Smooth muscle cell (in vitro differentiated cells): Measurements from ENCODE around the gene SLC6A6. TPM values are rescaled to one million over a fixed set of nuclear protein-coding genes. Genes with fewer than 3 reads are reported as not detected.

ENCODE experiments used
- DNase-seq: peaks from one replicate; lab custom pipeline; 2025; ENCODE audit not compliant: unreplicated experiment; lab: John Stamatoyannopoulos, UW
- H2AFZ ChIP-seq: fragments of 200-600 bp; sonication (generic); 2 replicates; pipeline ENCODE4 v1.6.0; 2016; ENCODE audit warnings: antibody characterized with exemption, low read depth, mild to moderate bottlenecking
- H3F3A ChIP-seq: fragments of 200-600 bp; sonication (generic); 2 replicates; pipeline ENCODE4 v1.6.0; 2017; ENCODE audit warnings: antibody characterized with exemption, low read depth
- H3K27ac ChIP-seq: fragments of 200-600 bp; sonication (generic); 2 replicates; pipeline ENCODE4 v1.5.1; 2016; ENCODE audit warnings: low read depth, mild to moderate bottlenecking
- H3K27me3 ChIP-seq: fragments of 200-600 bp; sonication (generic); 2 replicates; pipeline ENCODE4 v1.6.1; 2016; ENCODE audit warnings: low read depth, mild to moderate bottlenecking
- H3K36me3 ChIP-seq: fragments of 200-600 bp; sonication (generic); 2 replicates; pipeline ENCODE4 v1.5.1; 2016; ENCODE audit warnings: low read depth
- H3K4me1 ChIP-seq: fragments of 200-600 bp; sonication (generic); 2 replicates; pipeline ENCODE4 v1.5.1; 2016; ENCODE audit warnings: low read depth
- H3K4me2 ChIP-seq: fragments of 200-600 bp; sonication (generic); 2 replicates; pipeline ENCODE4 v1.6.0; 2016; ENCODE audit warnings: mild to moderate bottlenecking
- H3K4me3 ChIP-seq: fragments of 200-600 bp; sonication (generic); 2 replicates; pipeline ENCODE4 v1.5.1; 2016; ENCODE audit warnings: mild to moderate bottlenecking
- H3K79me2 ChIP-seq: fragments of 200-600 bp; sonication (generic); 2 replicates; pipeline ENCODE4 v1.6.0; 2016; ENCODE audit warnings: low read depth, mild to moderate bottlenecking
- H3K9ac ChIP-seq: fragments of 200-600 bp; sonication (generic); 2 replicates; pipeline ENCODE4 v1.6.0; 2016; ENCODE audit warnings: low read depth
- H3K9me3 ChIP-seq: fragments of 200-600 bp; sonication (generic); replicated peaks from 2 replicates; pipeline ENCODE4 v1.5.1; 2016; ENCODE audit warnings: low read depth
- H4K20me1 ChIP-seq: fragments of 200-600 bp; sonication (generic); 2 replicates; pipeline ENCODE4 v1.6.0; 2016; ENCODE audit warnings: low read depth
- WGBS: methylation state at CpG from one replicate; pipeline ENCODE4 v1.1.7; 2016; ENCODE audit warnings: low lambda C conversion rate; 5-methylcytosine and 5-hydroxymethylcytosine counted together
- polyA plus RNA-seq: library from polyadenylated mRNA; unstranded; fragments of >200 nt; fragmentation: Nextera tagmentation; extraction: Ambion mirVana; gene quantifications from 2 replicates; pipeline ENCODE4 v1.2.1, GENCODE V29; 2016
- total RNA-seq: library from RNA; depleted of rRNA; stranded (reverse); fragments of >200 nt; gene quantifications from 2 replicates; pipeline ENCODE4 v1.2.3, GENCODE V29; 2014
- TF ChIP-seq, protein P1 (sequence below): fragments of 200-600 bp; sonication (generic); IDR thresholded peaks from 2 replicates; pipeline ENCODE4 v1.5.1; 2017; ENCODE audit warnings: borderline replicate concordance, mild to moderate bottlenecking, antibody characterized with exemption; ENCODE audit not compliant: insufficient read depth, poor library complexity, severe bottlenecking

Gene SLC6A6
- total and polyA plus RNA-seq, 2 experiments from 2014 or later: 9.4 to 11.7 TPM

DNA sequence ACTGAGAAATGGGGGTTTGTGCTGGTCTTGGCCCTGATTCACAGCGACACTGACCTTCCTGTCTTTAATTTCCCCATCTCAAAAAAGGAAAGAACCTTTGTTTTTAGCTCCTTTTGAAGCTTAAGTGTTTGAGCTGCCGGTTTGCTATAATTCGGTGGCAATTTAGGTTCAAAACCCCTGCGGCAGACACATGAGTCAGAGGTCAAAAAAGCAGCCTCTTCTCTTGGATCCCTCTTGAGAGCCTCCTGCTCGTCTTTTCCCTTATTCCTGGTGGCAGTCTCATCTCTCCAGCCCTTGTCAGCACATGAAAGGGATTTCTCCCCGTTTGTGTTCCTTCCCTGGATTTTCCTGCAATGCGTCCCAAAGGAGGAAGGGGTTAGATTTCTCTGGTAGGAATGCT is 73.2 kb downstream of the SLC6A6 start:
- WGBS: 65% methylated on average over 7 of the region's 7 CpGs
- Histone ChIP-seq H3K4me2 (no peak overlapping the region), H3K27me3 (no peaks in the 10 kb centered on the region), H3F3A (peaks cover 5% of the 10 kb centered on the region), H2AFZ (no peak overlapping the region), H3K4me1 (peaks cover 9% of the 10 kb centered on the region), H3K9ac (no peak overlapping the region), H3K27ac (no peak overlapping the region), H3K9me3 (no peaks in the 10 kb centered on the region), H3K79me2 (no peaks in the 10 kb centered on the region), H3K36me3 (no peaks in the 10 kb centered on the region), H3K4me3 (no peak overlapping the region), H4K20me1 (no peaks in the 10 kb centered on the region)
- no peak for DNase-seq
- TF ChIP-seq, protein P1, sequence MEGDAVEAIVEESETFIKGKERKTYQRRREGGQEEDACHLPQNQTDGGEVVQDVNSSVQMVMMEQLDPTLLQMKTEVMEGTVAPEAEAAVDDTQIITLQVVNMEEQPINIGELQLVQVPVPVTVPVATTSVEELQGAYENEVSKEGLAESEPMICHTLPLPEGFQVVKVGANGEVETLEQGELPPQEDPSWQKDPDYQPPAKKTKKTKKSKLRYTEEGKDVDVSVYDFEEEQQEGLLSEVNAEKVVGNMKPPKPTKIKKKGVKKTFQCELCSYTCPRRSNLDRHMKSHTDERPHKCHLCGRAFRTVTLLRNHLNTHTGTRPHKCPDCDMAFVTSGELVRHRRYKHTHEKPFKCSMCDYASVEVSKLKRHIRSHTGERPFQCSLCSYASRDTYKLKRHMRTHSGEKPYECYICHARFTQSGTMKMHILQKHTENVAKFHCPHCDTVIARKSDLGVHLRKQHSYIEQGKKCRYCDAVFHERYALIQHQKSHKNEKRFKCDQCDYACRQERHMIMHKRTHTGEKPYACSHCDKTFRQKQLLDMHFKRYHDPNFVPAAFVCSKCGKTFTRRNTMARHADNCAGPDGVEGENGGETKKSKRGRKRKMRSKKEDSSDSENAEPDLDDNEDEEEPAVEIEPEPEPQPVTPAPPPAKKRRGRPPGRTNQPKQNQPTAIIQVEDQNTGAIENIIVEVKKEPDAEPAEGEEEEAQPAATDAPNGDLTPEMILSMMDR: no peak

DNA sequence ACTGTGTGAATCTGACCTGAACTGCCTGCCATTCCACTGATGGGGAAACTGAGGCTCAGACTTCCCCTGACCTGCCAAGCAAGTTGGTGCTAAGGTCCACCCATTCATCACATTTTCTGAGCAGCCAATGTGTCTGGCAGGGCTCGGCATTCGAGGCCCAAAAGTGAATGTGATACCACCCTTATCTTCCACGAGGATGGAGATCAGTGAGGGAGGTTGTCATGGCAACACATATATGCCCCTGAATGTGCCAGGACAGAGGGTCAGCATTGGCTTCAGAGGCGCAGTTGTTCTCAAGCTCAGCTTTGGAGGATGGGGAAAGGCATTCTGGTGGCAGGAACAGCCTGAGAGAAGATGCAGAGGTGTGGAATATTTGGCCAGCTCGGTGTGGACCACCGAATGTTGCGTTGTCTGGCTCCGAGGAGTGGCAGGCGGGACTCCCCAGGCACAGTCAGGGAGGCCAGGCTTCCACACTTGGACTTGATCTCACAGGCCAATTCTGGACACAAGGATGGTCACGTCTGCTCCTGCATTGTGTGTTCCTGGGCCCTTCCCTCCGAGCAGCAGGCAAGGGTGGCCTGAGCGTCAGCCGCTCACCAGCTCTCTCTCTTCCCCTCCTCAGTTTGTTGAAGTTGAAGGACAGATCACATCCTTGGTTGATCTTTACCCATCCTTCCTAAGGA is 74.3 kb downstream of the SLC6A6 start:
- Histone ChIP-seq H3K79me2 (no peaks in the 10 kb centered on the region), H3K4me1 (peaks cover 9% of the 10 kb centered on the region), H3K27ac (no peak overlapping the region), H3K36me3 (no peaks in the 10 kb centered on the region), H3K9me3 (no peaks in the 10 kb centered on the region), H2AFZ (no peak overlapping the region), H3F3A (peaks cover 5% of the 10 kb centered on the region), H3K9ac (no peak overlapping the region), H4K20me1 (no peaks in the 10 kb centered on the region), H3K27me3 (no peaks in the 10 kb centered on the region), H3K4me3 (no peak overlapping the region), H3K4me2 (no peak overlapping the region)
- DNase-seq: no peak
- WGBS: 95% methylated on average over 13 of the region's 13 CpGs
- TF ChIP-seq, protein P1: no peak

DNA sequence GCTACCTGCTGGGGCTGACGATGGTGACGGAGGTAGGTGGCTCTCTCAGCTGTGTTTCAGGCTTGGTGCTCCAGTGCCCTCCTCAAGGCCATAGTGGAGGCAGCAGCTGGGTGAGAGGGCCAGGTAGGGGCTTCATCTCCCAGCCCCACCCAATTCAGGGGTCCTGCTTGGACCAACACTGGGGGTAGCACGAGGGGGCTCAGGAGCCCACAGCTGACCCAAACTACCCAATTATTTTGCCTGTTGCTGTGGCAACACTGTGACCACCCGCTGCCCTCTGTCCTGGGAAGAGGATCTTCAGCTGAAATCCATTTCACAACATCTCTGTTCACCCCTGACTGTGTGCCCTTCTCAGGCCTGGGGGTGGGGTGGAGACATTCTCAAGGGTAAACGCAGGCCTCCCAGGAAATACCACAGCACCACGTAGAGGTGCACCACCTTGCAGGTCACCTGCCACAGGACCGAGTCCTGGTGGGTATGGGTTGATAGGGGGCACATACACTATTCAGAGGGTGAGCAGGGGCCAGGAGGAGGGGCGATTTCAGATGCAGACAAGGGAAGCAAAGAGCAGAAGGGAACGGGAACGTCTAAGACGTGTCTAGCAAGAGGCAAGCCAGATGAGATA is 75.0 kb downstream of the SLC6A6 start:
- 95% methylated on average over 11 of the region's 11 CpGs for WGBS
- Histone ChIP-seq H3K27me3 (no peaks in the 10 kb centered on the region), H3K9me3 (no peaks in the 10 kb centered on the region), H3K27ac (no peak overlapping the region), H3K4me2 (no peak overlapping the region), H3F3A (no peaks in the 10 kb centered on the region), H3K36me3 (no peaks in the 10 kb centered on the region), H3K79me2 (no peaks in the 10 kb centered on the region), H3K9ac (no peak overlapping the region), H2AFZ (no peak overlapping the region), H3K4me1 (peaks cover 3% of the 10 kb centered on the region), H4K20me1 (no peaks in the 10 kb centered on the region), H3K4me3 (no peak overlapping the region)
- no peak for DNase-seq
- TF ChIP-seq, protein P1: no peak

DNA sequence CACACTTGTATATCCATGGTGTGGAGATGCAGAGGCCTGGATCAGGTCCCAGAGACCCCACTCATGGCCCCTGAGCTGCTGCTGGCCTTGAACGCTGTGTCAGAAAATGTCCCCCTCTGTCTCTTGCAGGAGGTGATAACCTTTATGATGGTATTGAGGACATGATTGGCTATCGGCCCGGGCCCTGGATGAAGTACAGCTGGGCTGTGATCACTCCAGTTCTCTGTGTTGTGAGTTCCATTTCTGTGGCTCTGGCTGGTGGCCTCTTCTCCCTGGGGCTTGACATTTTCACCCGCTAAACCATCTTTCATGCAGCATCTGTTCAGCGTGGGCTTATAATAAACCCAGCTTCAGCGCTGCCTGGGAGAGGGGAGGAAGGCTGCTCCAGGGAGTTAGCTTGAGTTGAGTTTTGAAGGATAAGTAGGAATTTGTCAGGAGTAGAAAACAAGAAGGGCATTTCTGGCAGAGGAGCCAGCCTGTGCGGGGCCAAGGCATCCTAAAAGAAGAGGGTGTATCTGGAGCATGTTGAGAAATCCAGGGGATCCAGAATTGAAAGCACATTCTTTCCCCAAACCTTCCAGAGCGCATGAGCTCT is 76.6 kb downstream of the SLC6A6 start:
- Histone ChIP-seq H3K4me2 (no peak overlapping the region), H3K9me3 (no peaks in the 10 kb centered on the region), H3K4me1 (no peaks in the 10 kb centered on the region), H3K4me3 (no peak overlapping the region), H3K9ac (no peak overlapping the region), H2AFZ (no peak overlapping the region), H3K27me3 (no peaks in the 10 kb centered on the region), H3K27ac (no peak overlapping the region), H3K36me3 (no peaks in the 10 kb centered on the region), H4K20me1 (no peaks in the 10 kb centered on the region), H3F3A (no peaks in the 10 kb centered on the region), H3K79me2 (no peaks in the 10 kb centered on the region)
- TF ChIP-seq, protein P1: no peak
- DNase-seq: no peak
- WGBS: 98% methylated on average over 8 of the region's 8 CpGs
